Naive B cell (primary cell): Measurements from ENCODE around the gene CECR2. TPM values are rescaled to one million over a fixed set of nuclear protein-coding genes. Genes with fewer than 3 reads are reported as not detected.

ENCODE experiments used
- ATAC-seq, 2 donors: fragments of 150-1000 bp; cut with Tn5 transposase; 2 replicates each; pipeline ENCODE4 v1.10.0; 2021; ENCODE audit warnings: low read depth in 2 of 2, mild to moderate bottlenecking in 2 of 2, moderate library complexity in 2 of 2
- DNase-seq: peaks from one replicate; pipeline ENCODE4 v3.0.0; 2022
- H3K27ac Mint-ChIP-seq, 6 donors: one replicate each; pipeline ENCODE4 v1.8.0; 2020 to 2022; ENCODE audit warnings: mild to moderate bottlenecking in 6 of 6, mixed read lengths in 6 of 6, moderate library complexity in 5 of 6, inconsistent platforms in 2 of 6
- H3K27me3 Mint-ChIP-seq, 3 donors: one replicate each; pipeline ENCODE4 v1.8.0; 2021 to 2022; ENCODE audit warnings: mixed read lengths in 3 of 3, mild to moderate bottlenecking in 1 of 3
- H3K36me3 Mint-ChIP-seq, 2 donors: one replicate each; pipeline ENCODE4 v1.8.0; 2020 to 2022; ENCODE audit warnings: mixed read lengths in 2 of 2, inconsistent platforms in 1 of 2, mild to moderate bottlenecking in 1 of 2
- H3K4me1 Mint-ChIP-seq, 3 donors: one replicate each; pipeline ENCODE4 v1.8.0; 2020 to 2022; ENCODE audit warnings: mixed read lengths in 3 of 3, inconsistent platforms in 1 of 3, mild to moderate bottlenecking in 1 of 3, moderate library complexity in 1 of 3
- H3K4me3 Mint-ChIP-seq, 8 donors: one replicate each; pipeline ENCODE4 v1.8.0; 2020 to 2022; ENCODE audit warnings: mild to moderate bottlenecking in 8 of 8, mixed read lengths in 8 of 8, moderate library complexity in 8 of 8, inconsistent platforms in 2 of 8
- H3K9me3 Mint-ChIP-seq, 7 donors: one replicate each; pipeline ENCODE4 v1.8.0; 2020 to 2022; ENCODE audit warnings: mixed read lengths in 7 of 7, mild to moderate bottlenecking in 5 of 7, inconsistent platforms in 2 of 7, moderate library complexity in 1 of 7
- polyA plus RNA-seq, 6 donors: library from polyadenylated mRNA; unstranded; fragments of 300-500 nt; fragmentation: Illumina TruSeq; gene quantifications; one replicate each; pipeline ENCODE4 v1.2.3, GENCODE V29; 2021; ENCODE audit warnings: low read depth in 6 of 6

CECR2 gene
- polyA plus RNA-seq, 6 donors from 2014 or later = 0.04 to 0.62 (median 0.10) TPM; not detected in 2

- no peak for ATAC-seq
- no peaks in the 10 kb centered on the region for H3K36me3 Mint-ChIP-seq
- DNase-seq = no peak
- H3K27ac Mint-ChIP-seq = no peak overlapping the region
- no peaks in the 10 kb centered on the region for H3K9me3 Mint-ChIP-seq
- no peaks in the 10 kb centered on the region for H3K27me3 Mint-ChIP-seq
- no peaks in the 10 kb centered on the region for H3K4me1 Mint-ChIP-seq
- no peak overlapping the region for H3K4me3 Mint-ChIP-seq
Measured at GRCh38 chr22:17396516-17396915, 27.3 kb downstream of the CECR2 start.

GRCh38 chr22:17397756-17398547 lies 28.7 kb downstream of the CECR2 start:
- no peaks in the 10 kb centered on the region for H3K9me3 Mint-ChIP-seq
- no peaks in the 10 kb centered on the region for H3K36me3 Mint-ChIP-seq
- H3K27ac Mint-ChIP-seq = peak overlapping the region in 1 of 6 donors; percentile 2
- DNase-seq = no peak
- no peaks in the 10 kb centered on the region for H3K27me3 Mint-ChIP-seq
- no peak overlapping the region for H3K4me3 Mint-ChIP-seq
- ATAC-seq = no peak
- no peaks in the 10 kb centered on the region for H3K4me1 Mint-ChIP-seq

GRCh38 chr22:17400305-17400704 lies 31.0 kb downstream of the CECR2 start:
- no peaks in the 10 kb centered on the region for H3K27me3 Mint-ChIP-seq
- DNase-seq (no peak), ATAC-seq (no peak)
- H3K36me3 Mint-ChIP-seq = no peaks in the 10 kb centered on the region
- peaks cover 0 to 4% (median 0%) of the 10 kb centered on the region in 3 donors for H3K4me1 Mint-ChIP-seq
- H3K9me3 Mint-ChIP-seq = no peaks in the 10 kb centered on the region
- no peak overlapping the region for H3K4me3 Mint-ChIP-seq
- peak overlapping the region in 2 of 6 donors; percentile 7 to 69 for H3K27ac Mint-ChIP-seq

GRCh38 chr22:17401728-17402127 lies 32.5 kb downstream of the CECR2 start:
- no peak overlapping the region for H3K27ac Mint-ChIP-seq
- no peak for DNase-seq
- no peaks in the 10 kb centered on the region for H3K36me3 Mint-ChIP-seq
- no peaks in the 10 kb centered on the region for H3K27me3 Mint-ChIP-seq
- ATAC-seq = no peak
- no peak overlapping the region for H3K4me3 Mint-ChIP-seq
- H3K9me3 Mint-ChIP-seq = no peaks in the 10 kb centered on the region
- H3K4me1 Mint-ChIP-seq = peaks cover 0 to 4% (median 0%) of the 10 kb centered on the region in 3 donors

- Mint-ChIP-seq H3K36me3 (no peaks in the 10 kb centered on the region), H3K27ac (no peak overlapping the region), H3K4me1 (peaks cover 0 to 4% (median 0%) of the 10 kb centered on the region in 3 donors), H3K9me3 (no peaks in the 10 kb centered on the region), H3K4me3 (no peak overlapping the region), H3K27me3 (no peaks in the 10 kb centered on the region)
- DNase-seq = no peak
- no peak for ATAC-seq
Measured at GRCh38 chr22:17402293-17402692, 33.0 kb downstream of the CECR2 start.

- DNase-seq = no peak
- peak overlapping the region in 1 of 6 donors; percentile 88 for H3K27ac Mint-ChIP-seq
- no peaks in the 10 kb centered on the region for H3K9me3 Mint-ChIP-seq
- ATAC-seq = no peak
- peaks cover 0 to 4% (median 0%) of the 10 kb centered on the region in 3 donors for H3K4me1 Mint-ChIP-seq
- H3K36me3 Mint-ChIP-seq = no peaks in the 10 kb centered on the region
- H3K27me3 Mint-ChIP-seq = no peaks in the 10 kb centered on the region
- no peak overlapping the region for H3K4me3 Mint-ChIP-seq
Measured at GRCh38 chr22:17403906-17404305, 34.6 kb downstream of the CECR2 start.

- Mint-ChIP-seq H3K4me3 (no peak overlapping the region), H3K27me3 (no peaks in the 10 kb centered on the region), H3K36me3 (no peaks in the 10 kb centered on the region), H3K9me3 (no peaks in the 10 kb centered on the region), H3K4me1 (peaks cover 0 to 4% (median 0%) of the 10 kb centered on the region in 3 donors), H3K27ac (no peak overlapping the region)
- no peak for ATAC-seq
- no peak for DNase-seq
Measured at GRCh38 chr22:17407643-17408042, 38.4 kb downstream of the CECR2 start.

- H3K4me3 Mint-ChIP-seq = no peak overlapping the region
- H3K4me1 Mint-ChIP-seq = no peaks in the 10 kb centered on the region
- no peaks in the 10 kb centered on the region for H3K9me3 Mint-ChIP-seq
- no peak overlapping the region for H3K27ac Mint-ChIP-seq
- ATAC-seq = no peak
- no peaks in the 10 kb centered on the region for H3K27me3 Mint-ChIP-seq
- DNase-seq = no peak
- H3K36me3 Mint-ChIP-seq = no peaks in the 10 kb centered on the region
Measured at GRCh38 chr22:17410576-17410975, 41.3 kb downstream of the CECR2 start.

- no peaks in the 10 kb centered on the region for H3K9me3 Mint-ChIP-seq
- no peak for DNase-seq
- no peaks in the 10 kb centered on the region for H3K4me1 Mint-ChIP-seq
- no peaks in the 10 kb centered on the region for H3K27me3 Mint-ChIP-seq
- no peak overlapping the region for H3K27ac Mint-ChIP-seq
- no peak for ATAC-seq
- no peaks in the 10 kb centered on the region for H3K36me3 Mint-ChIP-seq
- H3K4me3 Mint-ChIP-seq = no peak overlapping the region
Measured at GRCh38 chr22:17411213-17411612, 42.0 kb downstream of the CECR2 start.

- Mint-ChIP-seq H3K27me3 (no peaks in the 10 kb centered on the region), H3K9me3 (no peaks in the 10 kb centered on the region), H3K4me1 (no peaks in the 10 kb centered on the region), H3K36me3 (no peaks in the 10 kb centered on the region), H3K4me3 (peak overlapping the region in 1 of 8 donors; percentile 36), H3K27ac (no peak overlapping the region)
- ATAC-seq = no peak
- no peak for DNase-seq
Measured at GRCh38 chr22:17412232-17412631, 43.0 kb downstream of the CECR2 start.

- ATAC-seq (no peak), DNase-seq (no peak)
- Mint-ChIP-seq H3K36me3 (no peaks in the 10 kb centered on the region), H3K4me3 (no peak overlapping the region), H3K27ac (no peak overlapping the region), H3K9me3 (peaks cover 0 to 1% (median 0%) of the 10 kb centered on the region in 7 donors), H3K4me1 (peaks cover 0 to 2% (median 0%) of the 10 kb centered on the region in 3 donors), H3K27me3 (no peaks in the 10 kb centered on the region)
Measured at GRCh38 chr22:17418890-17419324, 49.6 kb downstream of the CECR2 start.

GRCh38 chr22:17419348-17419747 lies 50.1 kb downstream of the CECR2 start:
- Mint-ChIP-seq H3K4me1 (peaks cover 0 to 2% (median 0%) of the 10 kb centered on the region in 3 donors), H3K9me3 (peaks cover 0 to 1% (median 0%) of the 10 kb centered on the region in 7 donors), H3K36me3 (no peaks in the 10 kb centered on the region), H3K27ac (peak overlapping the region in 1 of 6 donors; percentile 26), H3K27me3 (no peaks in the 10 kb centered on the region), H3K4me3 (no peak overlapping the region)
- DNase-seq (no peak), ATAC-seq (no peak)

GRCh38 chr22:17422736-17423343 lies 53.6 kb downstream of the CECR2 start:
- Mint-ChIP-seq H3K9me3 (peaks cover 0 to 2% (median 0%) of the 10 kb centered on the region in 7 donors), H3K4me1 (peaks cover 0 to 2% (median 0%) of the 10 kb centered on the region in 3 donors), H3K27ac (peak overlapping the region in 2 of 6 donors; percentile 14 to 79), H3K36me3 (no peaks in the 10 kb centered on the region), H3K4me3 (no peak overlapping the region), H3K27me3 (no peaks in the 10 kb centered on the region)
- no peak for ATAC-seq
- no peak for DNase-seq

GRCh38 chr22:17423616-17424015 lies 54.4 kb downstream of the CECR2 start:
- Mint-ChIP-seq H3K4me3 (no peak overlapping the region), H3K4me1 (peaks cover 0 to 2% (median 0%) of the 10 kb centered on the region in 3 donors), H3K9me3 (peaks cover 0 to 2% (median 0%) of the 10 kb centered on the region in 7 donors), H3K27me3 (peaks cover 0 to under 1% (median 0%) of the 10 kb centered on the region in 3 donors), H3K36me3 (no peaks in the 10 kb centered on the region), H3K27ac (no peak overlapping the region)
- ATAC-seq (no peak), DNase-seq (no peak)
